IMR-90 (cell line): ENCODE measurements around the gene SARS1. TPM values are rescaled to one million over a fixed set of nuclear protein-coding genes. Genes with fewer than 3 reads are reported as not detected.

ENCODE experiments used
- ATAC-seq: fragments of 200-7000 bp; cut with Tn5 transposase; 2 replicates; pipeline ENCODE4 v1.9.1; 2020; ENCODE audit warnings: low read depth, mild to moderate bottlenecking, moderate library complexity
- BruUV-seq: library from RNA; stranded (reverse); fragments of 400-500 nt; replicated peaks from 2 replicates; lab custom pipeline; 2021; lab: Mats Ljungman, UMichigan
- CTCF ChIA-PET: fragments of 300-600 bp; formaldehyde crosslinking; extraction: SDS; loops from one replicate; lab custom pipeline; 2021; ENCODE audit warnings: antibody characterized with exemption; lab: Yijun Ruan, JAX
- POLR2A ChIA-PET: fragments of 300-600 bp; sonication (Branson Sonifier 250); formaldehyde crosslinking; loops from one replicate; lab custom pipeline; 2022; ENCODE audit warnings: antibody characterized with exemption; ENCODE audit not compliant: unreplicated experiment; lab: Charles Lee
- DNase-seq: peaks from one replicate; pipeline ENCODE4 v3.0.0; 2013
- H2AFZ ChIP-seq: replicated peaks from 2 replicates; pipeline ENCODE3; 2013; ENCODE audit warnings: low read length, mild to moderate bottlenecking; ENCODE audit not compliant: poor library complexity
- H2AK5ac ChIP-seq: 2 replicates; pipeline ENCODE4 v1.6.1; 2013; ENCODE audit warnings: low read depth, low read length, inconsistent platforms
- H2AK9ac ChIP-seq: replicated peaks from 2 replicates; pipeline ENCODE3; 2013; ENCODE audit warnings: mild to moderate bottlenecking, low read depth, low read length, moderate library complexity; ENCODE audit not compliant: poor library complexity
- H2BK120ac ChIP-seq: 2 replicates; pipeline ENCODE4 v1.6.1; 2013; ENCODE audit warnings: low read depth, low read length, inconsistent platforms
- H2BK15ac ChIP-seq: 3 replicates; pipeline ENCODE4 v1.6.1; 2013; ENCODE audit warnings: low read depth, low read length, inconsistent platforms
- H2BK20ac ChIP-seq: 2 replicates; pipeline ENCODE4 v1.6.1; 2013; ENCODE audit warnings: low read depth, mild to moderate bottlenecking, inconsistent platforms, low read length, moderate library complexity
- H2BK5ac ChIP-seq: 2 replicates; pipeline ENCODE4 v1.6.1; 2013; ENCODE audit warnings: mild to moderate bottlenecking, low read depth, low read length, inconsistent platforms; ENCODE audit not compliant: poor library complexity, severe bottlenecking
- H3K14ac ChIP-seq: replicated peaks from 2 replicates; pipeline ENCODE4 v1.6.1; 2013; ENCODE audit warnings: low read depth, low read length, inconsistent platforms
- H3K18ac ChIP-seq: 2 replicates; pipeline ENCODE4 v1.6.1; 2013; ENCODE audit warnings: low read depth, low read length, control low read depth
- H3K23ac ChIP-seq: 2 replicates; pipeline ENCODE4 v1.6.1; 2013; ENCODE audit warnings: low read depth, low read length, inconsistent platforms
- H3K27ac ChIP-seq: 2 replicates; pipeline ENCODE4 v1.5.1; 2013; ENCODE audit warnings: mild to moderate bottlenecking, control low read depth, low read length; ENCODE audit not compliant: insufficient read depth
- H3K27me3 ChIP-seq: 2 replicates; pipeline ENCODE4 v1.6.1; 2013; ENCODE audit warnings: low read length; ENCODE audit not compliant: control insufficient read depth, insufficient read depth
- H3K36me3 ChIP-seq: 2 replicates; pipeline ENCODE4 v1.6.1; 2013; ENCODE audit warnings: low read length, mixed read lengths; ENCODE audit not compliant: control insufficient read depth, insufficient read depth
- H3K4ac ChIP-seq: 2 replicates; pipeline ENCODE4 v1.6.1; 2013; ENCODE audit warnings: low read depth, low read length, inconsistent platforms
- H3K4me1 ChIP-seq: 2 replicates; pipeline ENCODE4 v1.6.1; 2013; ENCODE audit warnings: low read length, mixed read lengths; ENCODE audit not compliant: control insufficient read depth, insufficient read depth
- H3K4me2 ChIP-seq: 2 replicates; pipeline ENCODE4 v1.6.1; 2013; ENCODE audit warnings: low read depth, mild to moderate bottlenecking, control low read depth, low read length, moderate library complexity
- H3K4me3 ChIP-seq: 2 replicates; pipeline ENCODE4 v1.5.1; 2013; ENCODE audit warnings: low read depth, mild to moderate bottlenecking, control low read depth, low read length, moderate library complexity; ENCODE audit not compliant: insufficient read depth
- H3K56ac ChIP-seq: 2 replicates; pipeline ENCODE4 v1.6.1; 2013; ENCODE audit warnings: low read length, inconsistent platforms; ENCODE audit not compliant: insufficient read depth; ENCODE audit errors: extremely low read depth
- H3K79me1 ChIP-seq, 2 experiments: 2 replicates each; pipeline ENCODE4 v1.6.1; 2013; ENCODE audit warnings: low read length in 2 of 2, inconsistent platforms in 1 of 2, low read depth in 1 of 2
- H3K9ac ChIP-seq: 2 replicates; pipeline ENCODE4 v1.6.1; 2013; ENCODE audit warnings: low read depth, low read length, control low read depth
- H3K9me1 ChIP-seq: 2 replicates; pipeline ENCODE4 v1.6.1; 2013; ENCODE audit warnings: low read length, inconsistent platforms; ENCODE audit not compliant: insufficient read depth
- H3K9me3 ChIP-seq: 2 replicates; pipeline ENCODE4 v1.6.1; 2013; ENCODE audit warnings: low read length; ENCODE audit not compliant: control insufficient read depth, insufficient read depth
- H4K20me1 ChIP-seq: 2 replicates; pipeline ENCODE4 v1.6.1; 2013; ENCODE audit warnings: low read length, inconsistent platforms; ENCODE audit not compliant: insufficient read depth
- H4K5ac ChIP-seq: 2 replicates; pipeline ENCODE4 v1.6.1; 2013; ENCODE audit warnings: mild to moderate bottlenecking, low read depth, low read length, control low read depth
- H4K8ac ChIP-seq, 2 experiments: 2 replicates each; pipeline ENCODE4 v1.6.1; 2013; ENCODE audit warnings: low read depth in 2 of 2, low read length in 2 of 2, control low read depth in 1 of 2, inconsistent platforms in 1 of 2
- H4K91ac ChIP-seq: 2 replicates; pipeline ENCODE4 v1.6.1; 2013; ENCODE audit warnings: low read depth, low read length, inconsistent platforms; ENCODE audit not compliant: insufficient read depth
- BHLHE40 ChIP-seq: fragments of 150-350 bp; IDR thresholded peaks from 2 replicates; pipeline ENCODE4 v1.6.1; 2016; ENCODE audit warnings: mild to moderate bottlenecking, low read depth, low read length
- CEBPB ChIP-seq: IDR thresholded peaks from 2 replicates; pipeline ENCODE4 v1.6.1; 2012; ENCODE audit warnings: low read depth, low read length, improper control_type of control experiment
- CHD1 ChIP-seq: IDR thresholded peaks from 2 replicates; pipeline ENCODE4 v1.6.1; 2012; ENCODE audit warnings: low read depth, low read length, improper control_type of control experiment
- FOS ChIP-seq: fragments of 150-350 bp; IDR thresholded peaks from 2 replicates; pipeline ENCODE4 v1.6.1; 2016; ENCODE audit warnings: low read depth, low read length
- MAFK ChIP-seq: IDR thresholded peaks from 2 replicates; pipeline ENCODE4 v1.6.1; 2012; ENCODE audit warnings: low read depth, low read length, improper control_type of control experiment
- MAZ ChIP-seq: IDR thresholded peaks from 2 replicates; pipeline ENCODE4 v1.6.1; 2012; ENCODE audit warnings: low read depth, mild to moderate bottlenecking, low read length, improper control_type of control experiment, moderate library complexity, borderline replicate concordance
- MXI1 ChIP-seq: IDR thresholded peaks from 2 replicates; pipeline ENCODE4 v1.6.1; 2012; ENCODE audit warnings: low read depth, mild to moderate bottlenecking, low read length, moderate library complexity, borderline replicate concordance
- NFE2L2 ChIP-seq: fragments of 150-350 bp; IDR thresholded peaks from 2 replicates; pipeline ENCODE4 v1.6.1; 2016; ENCODE audit warnings: low read depth, mild to moderate bottlenecking, low read length
- POLR2A ChIP-seq: IDR thresholded peaks from 2 replicates; pipeline ENCODE4 v1.6.1; 2012; ENCODE audit warnings: mild to moderate bottlenecking, low read depth, low read length
- RAD21 ChIP-seq: IDR thresholded peaks from 2 replicates; pipeline ENCODE4 v1.6.1; 2012; ENCODE audit warnings: low read length, improper control_type of control experiment
- RCOR1 ChIP-seq: IDR thresholded peaks from 2 replicates; pipeline ENCODE4 v1.6.1; 2012; ENCODE audit warnings: mild to moderate bottlenecking, low read length, improper control_type of control experiment; ENCODE audit not compliant: insufficient replicate concordance
- RFX5 ChIP-seq: IDR thresholded peaks from 2 replicates; pipeline ENCODE4 v1.8.0; 2012; ENCODE audit warnings: low read depth, mild to moderate bottlenecking, low read length, moderate library complexity
- SMC3 ChIP-seq: fragments of 150-350 bp; IDR thresholded peaks from 2 replicates; pipeline ENCODE4 v1.6.1; 2016; ENCODE audit warnings: low read depth, mild to moderate bottlenecking, antibody characterized with exemption, low read length, moderate library complexity
- WGBS, 2 experiments: methylation state at CpG; one replicate each; pipeline versions ENCODE4 v1.1.5 to v1.1.7; 2013; ENCODE audit warnings: missing lambda C conversion rate in 2 of 2; ENCODE audit not compliant: insufficient read length in 1 of 2; ENCODE audit errors: extremely low coverage in 2 of 2; 5-methylcytosine and 5-hydroxymethylcytosine counted together
- dilution Hi-C: fragments of 300-500 bp; cut with HindIII; formaldehyde crosslinking; loops from one replicate; pipeline ENCODE4 v1.14.3; 2018; ENCODE audit warnings: low sequenced_read_pairs; ENCODE audit not compliant: unreplicated experiment
- in situ Hi-C: fragments of 300-500 bp; cut with MboI; formaldehyde crosslinking; loops from 3 replicates; pipeline ENCODE4 v1.14.3; 2019; ENCODE audit warnings: low sequenced_read_pairs, inconsistent platforms, mixed read lengths
- intact Hi-C: fragments of 100-400 bp; cut with micrococcal nuclease; formaldehyde crosslinking; loops from 2 replicates; pipeline ENCODE4 v1.10.0; 2022
- polyA plus RNA-seq, 3 experiments: library from polyadenylated mRNA; depleted of rRNA; stranded (reverse); fragments of >200 nt; gene quantifications; 2 replicates each; pipeline ENCODE4 v1.2.3, GENCODE V29; 2012; ENCODE audit warnings: low replicate concordance in 1 of 3
- total RNA-seq: library from RNA; depleted of rRNA; stranded (reverse); fragments of >200 nt; gene quantifications from 2 replicates; pipeline ENCODE4 v1.2.3, GENCODE V29; 2012
- TF ChIP-seq, protein P1 (sequence below): conservative IDR thresholded peaks from 2 replicates; pipeline ENCODE4 v1.5.1; 2012; ENCODE audit warnings: mild to moderate bottlenecking, low read depth, low read length, improper control_type of control experiment
- TF ChIP-seq, protein P2 (sequence below): fragments of 150-350 bp; IDR thresholded peaks from 2 replicates; pipeline ENCODE4 v1.6.1; 2017; ENCODE audit warnings: mild to moderate bottlenecking, antibody characterized with exemption, low read length, low read depth
- TF ChIP-seq, protein P3 (sequence below): fragments of 150-350 bp; IDR thresholded peaks from 2 replicates; pipeline ENCODE4 v1.6.1; 2016; ENCODE audit warnings: low read depth, mild to moderate bottlenecking, low read length, moderate library complexity, borderline replicate concordance

The SARS1 gene
- total and polyA plus RNA-seq, 2 of the 4 experiments (the other 2 are of a cell fraction) = 231 to 348 TPM

DNA sequence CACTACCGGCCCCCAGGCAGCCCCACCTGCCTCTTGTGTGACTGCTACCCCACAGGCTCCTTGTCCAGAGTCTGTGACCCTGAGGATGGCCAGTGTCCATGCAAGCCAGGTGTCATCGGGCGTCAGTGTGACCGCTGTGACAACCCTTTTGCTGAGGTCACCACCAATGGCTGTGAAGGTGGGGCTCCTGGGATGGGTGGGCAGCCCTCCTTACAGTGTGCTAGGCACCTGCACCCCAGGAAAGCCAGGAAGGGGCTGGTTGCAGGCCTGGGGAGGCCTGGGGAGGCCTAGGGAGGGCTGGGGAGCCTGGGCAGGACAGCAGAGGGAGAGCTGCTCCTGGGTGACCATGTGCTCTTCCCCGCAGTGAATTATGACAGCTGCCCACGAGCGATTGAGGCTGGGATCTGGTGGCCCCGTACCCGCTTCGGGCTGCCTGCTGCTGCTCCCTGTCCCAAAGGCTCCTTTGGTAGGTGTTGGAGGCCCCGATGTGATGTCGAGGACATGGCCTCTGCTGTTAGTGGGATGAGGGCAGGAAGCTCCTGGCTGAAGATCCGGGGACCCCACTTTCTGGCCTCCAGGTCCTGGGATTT lies 52.1 kb downstream of the SARS1 start:
- Histone ChIP-seq H2AK5ac (no peak overlapping the region), H3K79me1 (no peaks in the 10 kb centered on the region), H3K23ac (no peak overlapping the region), H3K4me3 (no peak overlapping the region), H4K20me1 (no peaks in the 10 kb centered on the region), H3K4ac (no peak overlapping the region), H2BK120ac (no peak overlapping the region), H3K9ac (no peak overlapping the region), H2BK20ac (no peak overlapping the region), H2BK15ac (no peak overlapping the region), H3K18ac (no peak overlapping the region), H3K56ac (no peak overlapping the region), H3K4me2 (no peak overlapping the region), H2AFZ (no peak overlapping the region), H3K27ac (no peak overlapping the region), H4K91ac (no peak overlapping the region), H3K36me3 (peaks cover 2% of the 10 kb centered on the region; the same call in 1 of the 2 replicates), H2AK9ac (no peak overlapping the region), H2BK5ac (no peak overlapping the region), H3K4me1 (no peaks in the 10 kb centered on the region), H4K5ac (no peak overlapping the region), H3K9me1 (no peaks in the 10 kb centered on the region; the same call in 1 of the 2 replicates), H3K27me3 (no peaks in the 10 kb centered on the region), H3K14ac (no peak overlapping the region), H4K8ac (no peak overlapping the region), H3K9me3 (peaks cover 2% of the 10 kb centered on the region; the same call in 1 of the 2 replicates)
- intact Hi-C loops = no loop called here
- dilution Hi-C loops = no loop called here
- ChIA-PET CTCF (interaction anchor here (0.6 kb wide), 1 partner anchor 72 kb away, joined by 3 read pairs; no protein-coding TSS in a partner anchor), POLR2A (no interaction called here)
- DNase-seq (no peak), ATAC-seq (no peak)
- TF ChIP-seq, protein P1, sequence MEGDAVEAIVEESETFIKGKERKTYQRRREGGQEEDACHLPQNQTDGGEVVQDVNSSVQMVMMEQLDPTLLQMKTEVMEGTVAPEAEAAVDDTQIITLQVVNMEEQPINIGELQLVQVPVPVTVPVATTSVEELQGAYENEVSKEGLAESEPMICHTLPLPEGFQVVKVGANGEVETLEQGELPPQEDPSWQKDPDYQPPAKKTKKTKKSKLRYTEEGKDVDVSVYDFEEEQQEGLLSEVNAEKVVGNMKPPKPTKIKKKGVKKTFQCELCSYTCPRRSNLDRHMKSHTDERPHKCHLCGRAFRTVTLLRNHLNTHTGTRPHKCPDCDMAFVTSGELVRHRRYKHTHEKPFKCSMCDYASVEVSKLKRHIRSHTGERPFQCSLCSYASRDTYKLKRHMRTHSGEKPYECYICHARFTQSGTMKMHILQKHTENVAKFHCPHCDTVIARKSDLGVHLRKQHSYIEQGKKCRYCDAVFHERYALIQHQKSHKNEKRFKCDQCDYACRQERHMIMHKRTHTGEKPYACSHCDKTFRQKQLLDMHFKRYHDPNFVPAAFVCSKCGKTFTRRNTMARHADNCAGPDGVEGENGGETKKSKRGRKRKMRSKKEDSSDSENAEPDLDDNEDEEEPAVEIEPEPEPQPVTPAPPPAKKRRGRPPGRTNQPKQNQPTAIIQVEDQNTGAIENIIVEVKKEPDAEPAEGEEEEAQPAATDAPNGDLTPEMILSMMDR = no peak
- TF ChIP-seq BHLHE40 (no peak), MXI1 (no peak), MAZ (no peak), SMC3 (no peak), FOS (no peak), RCOR1 (no peak), NFE2L2 (no peak), CEBPB (no peak), RFX5 (no peak), CHD1 (no peak), RAD21 (no peak), MAFK (no peak), POLR2A (no peak)
- TF ChIP-seq, protein P2, sequence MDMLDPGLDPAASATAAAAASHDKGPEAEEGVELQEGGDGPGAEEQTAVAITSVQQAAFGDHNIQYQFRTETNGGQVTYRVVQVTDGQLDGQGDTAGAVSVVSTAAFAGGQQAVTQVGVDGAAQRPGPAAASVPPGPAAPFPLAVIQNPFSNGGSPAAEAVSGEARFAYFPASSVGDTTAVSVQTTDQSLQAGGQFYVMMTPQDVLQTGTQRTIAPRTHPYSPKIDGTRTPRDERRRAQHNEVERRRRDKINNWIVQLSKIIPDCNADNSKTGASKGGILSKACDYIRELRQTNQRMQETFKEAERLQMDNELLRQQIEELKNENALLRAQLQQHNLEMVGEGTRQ = no peak
- TF ChIP-seq, protein P3, sequence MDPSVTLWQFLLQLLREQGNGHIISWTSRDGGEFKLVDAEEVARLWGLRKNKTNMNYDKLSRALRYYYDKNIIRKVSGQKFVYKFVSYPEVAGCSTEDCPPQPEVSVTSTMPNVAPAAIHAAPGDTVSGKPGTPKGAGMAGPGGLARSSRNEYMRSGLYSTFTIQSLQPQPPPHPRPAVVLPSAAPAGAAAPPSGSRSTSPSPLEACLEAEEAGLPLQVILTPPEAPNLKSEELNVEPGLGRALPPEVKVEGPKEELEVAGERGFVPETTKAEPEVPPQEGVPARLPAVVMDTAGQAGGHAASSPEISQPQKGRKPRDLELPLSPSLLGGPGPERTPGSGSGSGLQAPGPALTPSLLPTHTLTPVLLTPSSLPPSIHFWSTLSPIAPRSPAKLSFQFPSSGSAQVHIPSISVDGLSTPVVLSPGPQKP = no peak
- in situ Hi-C loops = loop anchor here (10.0 kb wide), 1 partner anchor 269 kb away; the partner anchor contains the start of gene GPR61
- WGBS, 2 experiments = 100% methylated on average over 1 of the region's 13 CpGs; no CpG with 5 or more reads in 1 of the 2 experiments
- BruUV-seq = no TSS peak
